CD14-positive monocyte (primary cell): ENCODE data around the gene COTL1. TPM values are rescaled to one million over a fixed set of nuclear protein-coding genes. Genes with fewer than 3 reads are reported as not detected.

Experiments
- DNase-seq, 3 donors: peaks; one replicate each; pipeline ENCODE4 v3.0.0-alpha.2; 2011 to 2022
- H2AFZ ChIP-seq: 2 replicates; pipeline ENCODE4 v1.6.0; 2012; ENCODE audit warnings: mild to moderate bottlenecking, low read depth, low read length, inconsistent platforms; ENCODE audit not compliant: insufficient read depth, poor library complexity, severe bottlenecking
- H3K27ac ChIP-seq, 2 donors: 1 replicate in 1 of 2; 2 replicates in 1 of 2; pipeline ENCODE4 v1.5.1; 2012 to 2013; ENCODE audit warnings: low read length in 2 of 2, control low read depth in 1 of 2, inconsistent platforms in 1 of 2, low read depth in 1 of 2, mild to moderate bottlenecking in 1 of 2
- H3K27me3 ChIP-seq, 2 donors: one replicate each; pipeline versions ENCODE4 v1.6.0 to v1.6.1; 2011 to 2013; ENCODE audit warnings: low read length in 2 of 2; ENCODE audit not compliant: control insufficient read depth in 2 of 2, insufficient read depth in 2 of 2
- H3K36me3 ChIP-seq, 2 donors: replicated peaks in 1 of 2; 1 replicate in 1 of 2; 2 replicates in 1 of 2; pipeline versions ENCODE4 v1.5.1 to v1.6.1; 2012 to 2013; ENCODE audit warnings: low read length in 2 of 2, control low read depth in 1 of 2, inconsistent platforms in 1 of 2, mild to moderate bottlenecking in 1 of 2; ENCODE audit not compliant: insufficient read depth in 2 of 2, control insufficient read depth in 1 of 2
- H3K4me1 ChIP-seq, 2 donors: 1 replicate in 1 of 2; 2 replicates in 1 of 2; pipeline versions ENCODE4 v1.5.1 to v1.6.1; 2012 to 2013; ENCODE audit warnings: low read length in 2 of 2, control low read depth in 1 of 2, inconsistent platforms in 1 of 2, mild to moderate bottlenecking in 1 of 2, moderate library complexity in 1 of 2; ENCODE audit not compliant: insufficient read depth in 2 of 2, control insufficient read depth in 1 of 2
- H3K4me2 ChIP-seq: replicated peaks from 2 replicates; pipeline ENCODE3; 2012; ENCODE audit warnings: low read length, moderate library complexity, mild to moderate bottlenecking; ENCODE audit not compliant: poor library complexity, severe bottlenecking; ENCODE audit errors: extremely low read depth
- H3K4me3 ChIP-seq, 3 experiments: fragments of 200-600 bp in 1 of 3; sonication (generic) in 1 of 3; replicated peaks in 1 of 3; 1 replicate in 2 of 3; 2 replicates in 1 of 3; pipeline ENCODE4 v1.5.1; 2011 to 2013; ENCODE audit warnings: low read length in 3 of 3, mild to moderate bottlenecking in 3 of 3, control low read depth in 2 of 3, low read depth in 2 of 3, inconsistent platforms in 1 of 3, moderate library complexity in 1 of 3
- H3K79me2 ChIP-seq: 2 replicates; pipeline ENCODE4 v1.6.0; 2012; ENCODE audit warnings: mild to moderate bottlenecking, control low read depth, inconsistent platforms, low read length, moderate library complexity; ENCODE audit not compliant: insufficient read depth
- H3K9ac ChIP-seq: 2 replicates; pipeline ENCODE4 v1.6.0; 2017; ENCODE audit warnings: low read length, mild to moderate bottlenecking; ENCODE audit not compliant: insufficient read depth, poor library complexity, severe bottlenecking
- H3K9me3 ChIP-seq, 2 donors: replicated peaks in 1 of 2; 1 replicate in 1 of 2; 2 replicates in 1 of 2; pipeline versions ENCODE4 v1.5.1 to v1.6.1; 2012 to 2013; ENCODE audit warnings: low read length in 2 of 2, control low read depth in 1 of 2; ENCODE audit not compliant: control insufficient read depth in 1 of 2, insufficient read depth in 1 of 2
- H4K20me1 ChIP-seq: 2 replicates; pipeline ENCODE4 v1.6.0; 2012; ENCODE audit warnings: mild to moderate bottlenecking, low read length, control low read depth, moderate library complexity; ENCODE audit not compliant: insufficient read depth
- H3K27ac Mint-ChIP-seq, 7 donors: one replicate each; pipeline ENCODE4 v1.8.0; 2020; ENCODE audit warnings: mild to moderate bottlenecking in 7 of 7, mixed read lengths in 7 of 7, moderate library complexity in 6 of 7, inconsistent platforms in 2 of 7
- H3K27me3 Mint-ChIP-seq, 3 donors: one replicate each; pipeline ENCODE4 v1.8.0; 2021 to 2022; ENCODE audit warnings: low read depth in 3 of 3, mild to moderate bottlenecking in 3 of 3, mixed read lengths in 3 of 3, moderate library complexity in 3 of 3, inconsistent platforms in 1 of 3
- H3K36me3 Mint-ChIP-seq, 2 donors: one replicate each; pipeline ENCODE4 v1.8.0; 2020; ENCODE audit warnings: mixed read lengths in 2 of 2, inconsistent platforms in 1 of 2, mild to moderate bottlenecking in 1 of 2
- H3K4me1 Mint-ChIP-seq: one replicate; pipeline ENCODE4 v1.8.0; 2020; ENCODE audit warnings: mild to moderate bottlenecking, mixed read lengths
- H3K4me3 Mint-ChIP-seq, 2 donors: one replicate each; pipeline ENCODE4 v1.8.0; 2020; ENCODE audit warnings: mild to moderate bottlenecking in 2 of 2, mixed read lengths in 2 of 2, moderate library complexity in 1 of 2
- H3K9me3 Mint-ChIP-seq, 7 donors: one replicate each; pipeline ENCODE4 v1.8.0; 2020 to 2022; ENCODE audit warnings: mixed read lengths in 7 of 7, mild to moderate bottlenecking in 6 of 7, moderate library complexity in 6 of 7, inconsistent platforms in 2 of 7
- CTCF ChIP-seq: fragments of 200-600 bp; IDR thresholded peaks from one replicate; pipeline ENCODE4 v1.8.0; 2022; ENCODE audit warnings: antibody characterized with exemption, mild to moderate bottlenecking
- WGBS: methylation state at CpG from one replicate; pipeline ENCODE4 v1.1.5; 2013; ENCODE audit warnings: missing lambda C conversion rate; ENCODE audit not compliant: insufficient coverage; 5-methylcytosine and 5-hydroxymethylcytosine counted together
- intact Hi-C, 2 donors: fragments of 100-400 bp; cut with micrococcal nuclease; formaldehyde crosslinking; loops; one replicate each; pipeline versions ENCODE4 v1.15.0 to v1.15.1; 2023
- polyA plus RNA-seq, 3 donors: library from polyadenylated mRNA; depleted of rRNA in 1 of 3; unstranded in 2 of 3; stranded (reverse) in 1 of 3; fragments of 300-500 nt in 2 of 3; fragments of >200 nt in 1 of 3; fragmentation: Illumina TruSeq in 2 of 3; gene quantifications; 1 replicate in 2 of 3; 2 replicates in 1 of 3; pipeline ENCODE4 v1.2.3, GENCODE V29; 2012 to 2021

COTL1 gene
- polyA plus RNA-seq, 3 donors = 648 to 1,843 (median 1,643) TPM

GRCh38 chr16:84544031-84544773 lies 73.7 kb downstream of the COTL1 start:
- no peaks in the 10 kb centered on the region for H3K9me3 ChIP-seq
- peaks cover 0 to 4% (median 0%) of the 10 kb centered on the region in 7 donors for H3K9me3 Mint-ChIP-seq
- H3K4me1 Mint-ChIP-seq = peaks cover 10% of the 10 kb centered on the region
- peaks cover 3 to 8% of the 10 kb centered on the region in 2 donors for H3K4me1 ChIP-seq
- peaks cover 0 to 3% of the 10 kb centered on the region in 2 donors for H3K36me3 Mint-ChIP-seq
- H3K4me2 ChIP-seq = no peak overlapping the region
- H3K4me3 Mint-ChIP-seq = peak overlapping the region in 1 of 2 donors; percentile 80
- no peak overlapping the region for H3K9ac ChIP-seq
- intact Hi-C loops = no loop called here
- peak overlapping the region in 1 of 7 donors; percentile 0 for H3K27ac Mint-ChIP-seq
- no peaks in the 10 kb centered on the region for H3K79me2 ChIP-seq
- no peak overlapping the region for H3K27ac ChIP-seq
- no peak for DNase-seq
- peak overlapping the region; percentile 29 for H2AFZ ChIP-seq
- no peak for TF ChIP-seq CTCF
- 27% methylated on average over 20 of the region's 25 CpGs for WGBS
- H3K4me3 ChIP-seq = no peak overlapping the region
- H3K27me3 Mint-ChIP-seq = peaks cover 18 to 30% (median 19%) of the 10 kb centered on the region in 3 donors
- peaks cover 0 to 20% of the 10 kb centered on the region in 2 donors for H3K27me3 ChIP-seq
- H4K20me1 ChIP-seq = no peaks in the 10 kb centered on the region
- no peaks in the 10 kb centered on the region for H3K36me3 ChIP-seq

- DNase-seq = no peak
- Histone ChIP-seq H3K4me1 (peaks cover 3 to 6% of the 10 kb centered on the region in 2 donors), H3K27me3 (peaks cover 0 to 20% of the 10 kb centered on the region in 2 donors), H3K9ac (no peak overlapping the region), H3K79me2 (no peaks in the 10 kb centered on the region), H3K27ac (no peak overlapping the region), H3K4me2 (no peak overlapping the region), H4K20me1 (no peaks in the 10 kb centered on the region), H3K36me3 (no peaks in the 10 kb centered on the region), H3K9me3 (no peaks in the 10 kb centered on the region), H3K4me3 (no peak overlapping the region), H2AFZ (no peak overlapping the region)
- WGBS = no CpG with 5 or more reads among the region's 2 CpGs
- H3K36me3 Mint-ChIP-seq = peaks cover 0 to 3% of the 10 kb centered on the region in 2 donors
- peaks cover 17 to 27% (median 18%) of the 10 kb centered on the region in 3 donors for H3K27me3 Mint-ChIP-seq
- no peak for TF ChIP-seq CTCF
- H3K4me3 Mint-ChIP-seq = no peak overlapping the region
- H3K27ac Mint-ChIP-seq = no peak overlapping the region
- intact Hi-C loops = no loop called here
- H3K4me1 Mint-ChIP-seq = peaks cover 7% of the 10 kb centered on the region
- H3K9me3 Mint-ChIP-seq = peaks cover 0 to 4% (median 0%) of the 10 kb centered on the region in 7 donors
Observed at GRCh38 chr16:84543253-84543652, 74.6 kb downstream of the COTL1 start.
